Left lung (tissue), 10 donors: ENCODE data around the gene TNIK. TPM values are rescaled to one million over a fixed set of nuclear protein-coding genes. Genes with fewer than 3 reads are reported as not detected.
A peak's percentile ranks its signal among the peaks of the same experiment; 100 is the strongest.

Experiments
- ATAC-seq: fragments of 200-7000 bp; cut with Tn5 transposase; one replicate; pipeline ENCODE4 v1.9.1; 2020; ENCODE audit warnings: moderate library complexity
- DNase-seq, 4 donors: peaks; one replicate each; pipeline ENCODE4 v3.0.0-alpha.2; 2013 to 2020
- H3K27ac ChIP-seq, 2 donors: fragments of 200-600 bp; sonication (generic) in 1 of 2; one replicate each; pipeline versions ENCODE4 v1.5.0 to v1.8.0; 2020 to 2021
- H3K27me3 ChIP-seq, 2 donors: fragments of 200-600 bp; sonication (generic) in 1 of 2; one replicate each; pipeline versions ENCODE4 v1.5.0 to v1.8.0; 2020 to 2021
- H3K36me3 ChIP-seq, 2 donors: fragments of 200-600 bp; sonication (generic) in 1 of 2; one replicate each; pipeline versions ENCODE4 v1.5.0 to v1.8.0; 2020 to 2021
- H3K4me1 ChIP-seq, 2 donors: fragments of 200-600 bp; one replicate each; pipeline ENCODE4 v1.8.0; 2021
- H3K4me3 ChIP-seq, 2 donors: fragments of 200-600 bp; sonication (generic) in 1 of 2; one replicate each; pipeline versions ENCODE4 v1.5.0 to v1.8.0; 2020 to 2021; ENCODE audit warnings: mild to moderate bottlenecking in 1 of 2
- H3K9me3 ChIP-seq, 2 donors: fragments of 200-600 bp; sonication (generic) in 1 of 2; one replicate each; pipeline versions ENCODE4 v1.5.0 to v1.8.0; 2020 to 2021
- intact Hi-C, 2 donors: fragments of 100-400 bp; cut with DNase I; formaldehyde crosslinking; loops; one replicate each; pipeline versions ENCODE4 v1.11.2 to v1.14.2; 2022
- polyA plus RNA-seq, 6 donors: library from polyadenylated mRNA; unstranded; fragments of 120-200 nt; gene quantifications; one replicate each; pipeline ENCODE4 v1.2.1, GENCODE V29; 2013; ENCODE audit not compliant: insufficient read length in 6 of 6
- total RNA-seq, 2 donors: library from RNA; stranded (reverse); fragmentation: NEBNext Ultra II Directional; extraction: Animal tissue kit (Norgen Biotek cat#: 25700); gene quantifications; one replicate each; pipeline ENCODE4 v1.2.1, GENCODE V29; 2021
- TF ChIP-seq, protein P1 (sequence below), 2 donors: fragments of 200-600 bp; sonication (generic) in 1 of 2; IDR thresholded peaks; one replicate each; pipeline versions ENCODE4 v1.5.0 to v1.8.0; 2021; ENCODE audit warnings: antibody characterized with exemption in 2 of 2
- donor health status: DM: no; HTN: yes; CAD: no.
- donor health status: DM: no; HTN: no; CAD: no.

TNIK gene
- total and polyA plus RNA-seq, 8 donors: 14.8 to 42.0 (median 17.4) TPM

DNA sequence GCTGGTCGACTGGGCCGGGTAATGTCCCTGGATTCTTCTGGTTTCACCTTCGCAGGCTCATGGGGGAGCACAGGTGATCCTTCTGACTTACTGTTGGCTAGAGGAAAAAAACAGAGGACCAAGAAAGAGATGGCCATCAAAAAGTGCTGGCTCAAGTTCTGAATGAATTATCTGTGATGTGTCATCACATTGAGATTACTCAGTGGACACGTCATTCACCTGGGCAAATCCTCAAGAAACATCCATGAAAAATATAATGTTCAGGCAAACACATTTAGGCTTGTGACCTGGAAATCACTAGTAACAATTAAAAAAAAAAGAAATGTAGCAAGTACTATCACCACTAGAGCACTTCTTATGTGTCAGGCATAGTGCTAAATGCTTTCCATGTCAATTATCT is 352.1 kb downstream of the TNIK start:
- no peak for ATAC-seq
- peaks cover 0 to 6% of the 10 kb centered on the region in 2 donors for H3K36me3 ChIP-seq
- H3K4me3 ChIP-seq: no peak overlapping the region
- H3K4me1 ChIP-seq: no peaks in the 10 kb centered on the region
- DNase-seq: no peak
- no peaks in the 10 kb centered on the region for H3K9me3 ChIP-seq
- intact Hi-C loops: no loop called here
- TF ChIP-seq, protein P1, sequence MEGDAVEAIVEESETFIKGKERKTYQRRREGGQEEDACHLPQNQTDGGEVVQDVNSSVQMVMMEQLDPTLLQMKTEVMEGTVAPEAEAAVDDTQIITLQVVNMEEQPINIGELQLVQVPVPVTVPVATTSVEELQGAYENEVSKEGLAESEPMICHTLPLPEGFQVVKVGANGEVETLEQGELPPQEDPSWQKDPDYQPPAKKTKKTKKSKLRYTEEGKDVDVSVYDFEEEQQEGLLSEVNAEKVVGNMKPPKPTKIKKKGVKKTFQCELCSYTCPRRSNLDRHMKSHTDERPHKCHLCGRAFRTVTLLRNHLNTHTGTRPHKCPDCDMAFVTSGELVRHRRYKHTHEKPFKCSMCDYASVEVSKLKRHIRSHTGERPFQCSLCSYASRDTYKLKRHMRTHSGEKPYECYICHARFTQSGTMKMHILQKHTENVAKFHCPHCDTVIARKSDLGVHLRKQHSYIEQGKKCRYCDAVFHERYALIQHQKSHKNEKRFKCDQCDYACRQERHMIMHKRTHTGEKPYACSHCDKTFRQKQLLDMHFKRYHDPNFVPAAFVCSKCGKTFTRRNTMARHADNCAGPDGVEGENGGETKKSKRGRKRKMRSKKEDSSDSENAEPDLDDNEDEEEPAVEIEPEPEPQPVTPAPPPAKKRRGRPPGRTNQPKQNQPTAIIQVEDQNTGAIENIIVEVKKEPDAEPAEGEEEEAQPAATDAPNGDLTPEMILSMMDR (IDR thresholded peaks at IDR 0.05): no peak
- H3K27ac ChIP-seq: no peak overlapping the region
- no peaks in the 10 kb centered on the region for H3K27me3 ChIP-seq

DNA sequence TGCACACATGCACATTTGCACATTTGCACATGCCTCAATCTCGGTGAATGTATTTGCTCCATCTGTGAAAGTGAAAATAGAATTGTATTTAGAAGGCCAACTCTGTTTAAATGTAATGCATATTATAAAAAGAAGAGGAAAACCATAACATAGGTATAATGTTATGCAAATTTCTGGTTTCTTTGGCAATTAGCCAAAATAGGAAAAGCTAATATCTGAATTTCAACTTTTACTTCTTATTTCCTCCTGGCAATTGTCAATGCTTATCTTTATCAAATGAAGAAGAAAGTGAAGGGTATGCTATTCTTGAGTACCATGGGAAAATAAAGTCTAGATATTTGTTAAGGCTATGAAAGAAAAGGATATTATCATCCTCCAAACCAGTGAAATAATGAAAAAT is 357.0 kb downstream of the TNIK start:
- H3K9me3 ChIP-seq: no peaks in the 10 kb centered on the region
- H3K27me3 ChIP-seq: no peaks in the 10 kb centered on the region
- no peaks in the 10 kb centered on the region for H3K36me3 ChIP-seq
- TF ChIP-seq, protein P1 (IDR thresholded peaks at IDR 0.05): no peak
- H3K4me1 ChIP-seq: no peaks in the 10 kb centered on the region
- ATAC-seq (no peak), DNase-seq (no peak)
- intact Hi-C loops: no loop called here
- H3K27ac ChIP-seq: no peak overlapping the region
- no peak overlapping the region for H3K4me3 ChIP-seq

DNA sequence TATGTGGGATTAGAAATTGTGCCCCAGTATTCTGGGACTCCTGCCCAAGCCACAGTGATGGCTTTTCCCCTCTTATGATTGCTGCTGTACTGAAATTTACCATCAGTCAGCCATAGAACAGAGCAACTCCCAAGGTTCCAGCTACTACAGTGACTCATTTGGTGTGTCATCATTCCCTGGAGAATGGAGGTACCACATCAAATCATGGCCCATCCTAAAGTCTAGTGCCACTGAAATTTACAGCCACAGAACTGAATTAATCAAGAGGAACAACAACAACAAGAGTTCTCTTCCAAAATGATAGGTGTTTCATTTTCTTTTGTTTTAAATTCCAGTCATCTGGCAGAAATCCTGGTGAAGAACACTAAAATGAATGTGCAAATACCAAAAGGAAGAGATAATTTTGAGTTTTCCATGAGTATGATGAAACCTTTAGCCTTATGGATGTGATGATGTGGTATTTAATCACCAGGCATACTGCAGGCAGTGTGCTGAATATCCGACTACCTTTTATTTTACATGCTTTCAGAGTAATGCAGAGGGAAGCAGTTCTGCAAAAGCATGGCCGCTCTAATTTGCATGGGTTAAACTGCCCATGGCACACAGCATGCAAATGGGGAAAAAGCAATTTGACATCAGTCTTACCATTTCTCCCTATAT is 358.1 kb downstream of the TNIK start:
- H3K36me3 ChIP-seq: peaks cover 0 to 5% of the 10 kb centered on the region in 2 donors
- TF ChIP-seq, protein P1 (IDR thresholded peaks at IDR 0.05): no peak
- H3K27ac ChIP-seq: no peak overlapping the region
- ATAC-seq (peak; percentile 19), DNase-seq (no peak)
- H3K4me3 ChIP-seq: no peak overlapping the region
- no peaks in the 10 kb centered on the region for H3K27me3 ChIP-seq
- intact Hi-C loops: no loop called here
- no peaks in the 10 kb centered on the region for H3K4me1 ChIP-seq
- no peaks in the 10 kb centered on the region for H3K9me3 ChIP-seq

DNA sequence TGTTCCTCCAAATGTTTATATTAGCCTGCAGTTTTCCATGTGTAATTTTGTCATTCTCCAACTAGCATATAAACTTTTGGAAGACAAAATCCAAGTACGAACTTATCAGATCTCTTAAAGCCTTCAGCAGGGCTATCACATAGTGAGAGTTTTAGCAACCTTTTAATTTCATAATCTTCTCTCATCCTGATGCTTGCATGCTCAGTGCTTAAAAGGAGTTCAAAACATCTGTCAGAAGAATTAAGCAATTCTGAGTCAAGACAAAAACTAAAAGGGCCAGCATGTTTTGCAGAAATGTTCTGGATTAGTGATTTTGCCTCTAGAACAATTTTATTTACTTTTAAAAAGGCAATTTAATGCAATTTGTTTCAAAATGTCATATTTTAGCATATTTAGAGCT is 360.3 kb downstream of the TNIK start:
- no peak for DNase-seq
- TF ChIP-seq, protein P1 (IDR thresholded peaks at IDR 0.05): no peak
- Histone ChIP-seq H3K9me3 (no peaks in the 10 kb centered on the region), H3K4me3 (no peak overlapping the region), H3K36me3 (peaks cover 0 to 5% of the 10 kb centered on the region in 2 donors), H3K4me1 (no peaks in the 10 kb centered on the region), H3K27me3 (no peaks in the 10 kb centered on the region), H3K27ac (no peak overlapping the region)
- no peak for ATAC-seq
- intact Hi-C loops: no loop called here

DNA sequence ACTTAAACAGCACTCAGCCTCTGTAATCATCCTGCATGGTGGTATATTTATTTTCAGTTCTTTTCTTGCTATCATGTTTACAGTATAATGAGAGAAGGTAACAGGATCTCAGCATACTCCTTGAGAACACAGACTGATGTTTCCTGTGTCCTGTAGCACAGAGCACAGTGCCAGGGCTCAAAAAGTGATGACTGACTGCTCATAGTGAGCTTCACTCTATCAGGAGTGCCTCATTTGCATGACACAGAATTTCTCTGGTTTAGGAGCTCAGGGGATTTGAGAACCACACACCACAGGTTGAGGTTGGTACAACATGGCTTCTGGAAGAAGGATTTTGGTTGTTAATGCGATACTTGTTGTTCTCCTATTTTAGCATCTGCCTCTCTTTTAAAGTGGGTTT is 365.1 kb downstream of the TNIK start:
- peaks cover 0 to 1% of the 10 kb centered on the region in 2 donors for H3K4me1 ChIP-seq
- intact Hi-C loops: no loop called here
- no peak overlapping the region for H3K4me3 ChIP-seq
- H3K36me3 ChIP-seq: peaks cover 0 to 5% of the 10 kb centered on the region in 2 donors
- H3K27me3 ChIP-seq: no peaks in the 10 kb centered on the region
- TF ChIP-seq, protein P1 (IDR thresholded peaks at IDR 0.05): no peak
- H3K27ac ChIP-seq: no peak overlapping the region
- H3K9me3 ChIP-seq: no peaks in the 10 kb centered on the region
- ATAC-seq (no peak), DNase-seq (no peak)
